ENCODE data around the gene ATP10A.
"Not testable (repeated sequence)": the region's sequence is repeated elsewhere in the genome, so short reads cannot be mapped to it uniquely, and the experiment has no call there.

ATP10A gene

DNA sequence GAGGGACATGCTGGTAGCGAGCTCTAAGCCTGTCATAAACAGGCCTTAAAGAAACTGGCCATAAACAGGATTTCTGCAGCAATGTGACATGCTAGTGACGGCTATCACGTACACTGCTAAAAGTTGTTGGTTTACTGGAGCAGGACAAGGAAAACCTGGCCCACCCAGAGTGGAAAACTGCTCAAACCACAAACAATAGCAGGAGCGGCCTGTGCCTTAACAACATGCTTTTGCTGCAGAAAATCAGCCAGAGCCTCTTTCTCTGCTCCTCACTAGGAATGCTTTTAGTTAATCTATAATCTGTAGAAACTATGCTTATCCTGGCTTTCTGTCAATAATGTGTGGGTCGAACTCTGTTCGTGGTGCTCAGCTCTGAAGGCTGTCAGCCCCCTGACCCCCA lies 221.4 kb downstream of the ATP10A start:
- DNase-seq (ENCODE audit: low spot score), result no peak

DNA sequence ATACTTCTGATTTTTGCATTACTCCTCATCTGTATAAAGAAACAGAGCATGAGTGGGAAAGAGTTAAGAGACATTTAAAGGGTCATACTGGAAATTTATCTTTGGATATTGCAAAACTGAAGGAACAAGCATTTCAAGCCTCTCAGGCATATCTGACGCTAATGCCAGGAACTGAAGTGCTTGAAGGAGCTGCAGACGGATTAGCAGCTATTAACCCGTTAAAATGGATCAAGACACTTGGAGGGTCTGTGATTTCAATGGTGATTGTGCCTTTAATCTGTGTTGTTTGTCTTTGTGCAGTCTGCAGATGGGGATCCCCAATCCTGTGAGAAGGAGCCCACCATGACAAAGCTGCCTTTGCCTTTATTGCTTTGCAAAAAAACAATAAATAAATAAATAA lies 221.8 kb downstream of the ATP10A start:
- no peak for DNase-seq (ENCODE audit: low spot score)

DNA sequence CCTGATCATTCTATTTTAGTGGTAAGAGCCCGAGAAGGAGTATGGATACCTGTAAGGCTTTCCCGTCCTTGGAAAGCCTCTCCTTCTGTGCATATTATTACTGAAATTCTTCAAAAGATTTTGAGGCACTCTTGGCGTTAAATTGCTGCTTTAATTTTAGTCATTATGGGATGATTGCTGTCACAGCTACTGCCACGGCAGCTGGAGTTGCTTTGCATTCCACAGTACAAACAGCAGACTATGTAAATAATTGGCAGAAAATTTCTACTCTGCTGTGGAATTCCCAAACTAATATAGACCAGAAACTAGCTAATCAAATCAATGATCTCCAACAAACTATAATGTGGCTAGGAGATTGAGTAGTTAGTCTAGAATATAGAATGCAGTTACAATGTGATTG lies 222.2 kb downstream of the ATP10A start:
- DNase-seq (ENCODE audit: low spot score), result not testable (repeated sequence)

DNA sequence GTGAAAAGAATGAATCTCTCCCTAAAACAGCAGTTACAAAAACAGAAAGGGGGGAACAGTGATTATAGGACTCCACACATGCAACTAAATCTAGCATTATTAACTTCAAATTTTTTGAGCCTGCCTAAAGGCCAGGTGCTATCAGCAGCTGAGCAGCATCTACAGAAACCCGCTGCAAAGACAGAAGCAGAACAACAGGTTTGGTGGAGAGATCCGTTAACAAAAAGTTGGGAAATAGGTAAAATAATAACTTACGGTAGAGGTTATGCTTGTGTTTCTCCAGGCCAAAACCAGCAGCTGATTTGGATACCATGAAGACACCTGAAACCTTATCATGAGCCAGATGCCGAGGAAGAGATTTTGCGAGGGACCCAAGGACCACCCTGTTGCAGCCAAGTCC lies 222.7 kb downstream of the ATP10A start:
- no peak for DNase-seq (ENCODE audit: low spot score)

DNA sequence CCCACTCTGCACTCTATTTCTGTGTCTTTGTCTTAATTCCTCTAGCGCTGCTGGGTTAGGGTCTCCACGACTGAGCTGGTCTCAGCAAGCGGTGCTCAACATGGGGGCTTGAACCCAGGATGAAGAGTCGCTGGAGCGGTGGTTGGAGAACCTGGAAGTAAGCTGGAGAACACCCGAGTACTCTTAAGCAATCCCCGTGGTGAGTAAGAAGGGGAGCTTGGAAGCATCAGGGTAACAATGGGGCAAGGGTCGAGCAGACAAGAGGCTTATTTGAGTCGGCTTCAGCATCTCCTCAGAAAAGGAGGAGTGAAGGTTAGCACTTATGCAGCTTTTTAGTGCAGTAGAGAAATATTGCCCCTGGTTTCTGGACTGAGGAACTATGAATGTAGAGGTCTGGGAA lies 226.6 kb downstream of the ATP10A start:
- not testable (repeated sequence) for DNase-seq (ENCODE audit: low spot score)

DNA sequence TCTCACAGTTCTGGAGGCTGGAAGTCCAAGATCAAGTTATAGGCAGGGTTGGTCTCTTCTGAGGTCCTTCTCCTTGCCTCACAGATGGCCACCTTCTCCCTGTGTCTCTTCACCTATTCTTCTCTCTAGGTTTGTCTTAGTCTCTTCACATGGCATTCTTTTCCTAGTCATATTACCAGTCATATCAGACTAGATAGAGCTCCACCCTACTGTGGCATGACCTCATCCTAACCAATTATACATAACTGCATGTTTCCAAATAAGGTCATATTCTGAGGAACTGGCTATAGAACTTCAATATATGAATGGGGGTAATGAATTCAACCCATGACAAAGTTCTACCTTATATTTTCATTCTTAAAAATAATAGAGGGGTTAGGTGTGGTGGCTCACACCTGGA lies 227.9 kb downstream of the ATP10A start:
- no peak for DNase-seq (ENCODE audit: low spot score)

DNA sequence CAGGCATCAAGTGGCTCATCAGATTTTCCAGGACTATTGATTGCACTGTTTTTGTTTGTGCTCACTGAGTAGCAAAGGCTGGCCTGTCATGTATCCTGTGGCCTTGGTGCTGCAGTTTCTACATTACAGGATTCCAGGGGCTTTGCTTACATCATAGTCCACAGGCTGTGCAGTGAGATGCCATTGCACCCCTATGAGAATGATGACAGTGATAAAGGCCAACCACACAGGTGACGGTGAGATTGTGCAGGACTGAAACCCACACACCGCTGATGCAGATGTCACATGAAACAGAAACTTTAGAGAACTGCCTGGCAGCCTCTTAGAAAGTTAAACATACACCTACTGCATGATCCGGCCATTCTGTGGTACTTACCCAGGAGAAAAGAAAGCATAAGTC lies 229.3 kb downstream of the ATP10A start:
- DNase-seq (ENCODE audit: low spot score), result no peak

DNA sequence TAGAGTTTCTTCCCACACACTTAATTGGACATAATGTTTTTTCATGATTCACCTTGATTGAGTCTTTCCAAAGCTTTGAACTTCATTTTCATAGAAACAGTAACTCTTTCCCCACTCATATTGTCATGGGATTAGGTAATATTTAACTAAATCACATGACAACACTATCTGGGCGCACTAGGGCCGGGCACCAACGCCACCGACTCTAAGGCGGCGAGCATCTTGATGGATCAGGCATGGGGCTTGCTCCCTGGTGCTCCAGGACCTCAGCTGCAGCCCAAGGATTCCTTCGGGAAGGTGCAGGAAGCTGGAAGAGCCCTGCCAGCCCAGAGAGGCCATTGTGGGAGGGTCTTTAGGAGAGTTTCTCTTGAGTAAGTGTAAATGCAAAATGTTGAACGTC lies 231.2 kb downstream of the ATP10A start:
- no peak for DNase-seq (ENCODE audit: low spot score)

All from ecto neural progenitor cell (in vitro differentiated cells).